ENCODE data around the gene EPAS1. TPM values are rescaled to one million over a fixed set of nuclear protein-coding genes. Genes with fewer than 3 reads are reported as not detected.

Gene EPAS1
- total and polyA plus RNA-seq, 2 of the 13 experiments (the other 11 are each of a cell fraction or from before 2014, with no cell fraction given), result 47.1 to 182 TPM

DNA sequence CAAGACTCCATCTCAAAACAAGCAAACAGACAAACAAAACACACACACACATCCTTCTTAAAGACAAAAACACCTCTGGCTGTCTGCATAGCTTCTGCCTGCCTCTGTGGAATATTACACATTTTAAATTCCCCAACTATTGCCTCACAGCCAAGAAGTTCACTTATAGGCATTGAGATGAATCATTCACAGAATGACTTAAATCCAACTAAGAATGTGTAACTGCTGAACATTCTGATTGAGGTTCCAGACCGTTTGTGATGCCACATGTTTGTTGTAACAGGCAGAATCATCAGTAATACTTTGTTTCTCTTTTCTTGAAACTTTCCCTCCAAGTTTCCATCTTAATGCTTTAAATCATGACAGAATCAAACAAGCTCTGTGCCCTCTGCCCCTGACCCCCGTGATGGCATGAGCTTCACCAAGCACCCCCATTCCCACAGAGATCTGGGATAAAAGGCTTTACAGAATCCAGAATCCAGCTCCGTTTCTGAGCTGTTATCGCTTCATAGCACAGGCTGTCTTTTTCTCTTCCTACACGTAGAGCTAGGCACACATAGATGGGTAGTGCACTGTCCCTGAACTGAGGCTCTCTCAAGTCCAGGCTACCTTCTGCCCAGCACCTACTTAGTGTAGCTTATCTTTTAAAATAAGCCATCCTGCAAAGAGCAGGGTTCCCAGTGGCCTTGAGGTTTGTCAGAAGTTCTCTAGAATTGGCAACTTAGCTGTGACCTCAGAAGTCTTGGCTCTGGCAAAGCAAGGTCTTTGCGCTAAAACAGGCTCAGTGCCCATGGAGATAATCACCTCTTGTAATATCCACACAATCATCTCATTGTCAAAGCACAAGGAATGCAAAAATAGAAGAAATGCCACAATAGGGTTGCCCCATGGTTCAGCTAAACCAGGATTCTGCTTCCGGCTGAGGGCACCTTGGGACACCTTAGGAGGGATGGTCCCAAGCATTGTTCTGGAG is 32.9 kb downstream of the EPAS1 start:
- in situ Hi-C loops (cut with HindIII; ENCODE audit: extremely low pct_ligation_motif_present, low pct_unique_long_range_greater_than_20kb) (no loop called here), intact Hi-C loops (cut with micrococcal nuclease; ENCODE audit: unreplicated experiment) (no loop called here)
- BruUV-seq (replicated peaks), result no TSS peak
- ChIA-PET POLR2A (interaction anchor here (0.8 to 2.3 kb wide), 5 partner anchors 10 to 33 kb away, joined by 3 to 16 read pairs (median 7); partner anchors contain the start of gene EPAS1), CTCF (ENCODE audit: low intra/inter-chr PET ratio, low total read pairs) (no interaction called here)
- H3K27ac ChIP-seq (ENCODE audit: extremely low read length, insufficient read depth, low read length), result no peak overlapping the region
- no peak overlapping the region for H3K4me3 ChIP-seq (replicated peaks in 1 of 3; ENCODE audit: insufficient read depth in 1 of 3, low read depth in 2 of 3, low read length in 3 of 3)
- H3K27me3 ChIP-seq (ENCODE audit: control insufficient read depth in 1 of 2, insufficient read depth in 2 of 2, low read length in 2 of 2), result no peaks in the 10 kb centered on the region
- WGBS (ENCODE audit: low lambda C conversion rate), result 89% methylated on average over 7 of the region's 7 CpGs
- no peak overlapping the region for H3K4me2 ChIP-seq (ENCODE audit: low read depth, low read length)
- H3K9me3 ChIP-seq (ENCODE audit: low read length), result no peaks in the 10 kb centered on the region
- no peak for FAIRE-seq
- no peak overlapping the region for H2AFZ ChIP-seq (ENCODE audit: low read length)
- H3K9ac ChIP-seq (ENCODE audit: insufficient read depth, low read depth, low read length), result no peak overlapping the region
- DNase-seq (ENCODE audit: low spot score), result peak; percentile 67
- H3K4me1 ChIP-seq (ENCODE audit: insufficient read depth, low read length), result peaks cover 100% of the 10 kb centered on the region
- 0 out of 3 replicates have a peak, but pooled peaks have one; percentile 4 for ATAC-seq
- peaks cover 41% of the 10 kb centered on the region for H4K20me1 ChIP-seq (ENCODE audit: insufficient read depth, low read length)
- H3K79me2 ChIP-seq (ENCODE audit: insufficient read depth, low read length), result peaks cover 97% of the 10 kb centered on the region
- H3K36me3 ChIP-seq (replicated peaks in 1 of 2; ENCODE audit: control insufficient read depth in 1 of 2, insufficient read depth in 2 of 2, low read length in 2 of 2), result peaks cover 2% of the 10 kb centered on the region in 2 experiments; a peak in 2 of 5 replicates
- TF ChIP-seq ZNF264 (CRISPR knock-in tag; IDR thresholded peaks at IDR 0.05), result no peak
- TF ChIP-seq, protein P1, sequence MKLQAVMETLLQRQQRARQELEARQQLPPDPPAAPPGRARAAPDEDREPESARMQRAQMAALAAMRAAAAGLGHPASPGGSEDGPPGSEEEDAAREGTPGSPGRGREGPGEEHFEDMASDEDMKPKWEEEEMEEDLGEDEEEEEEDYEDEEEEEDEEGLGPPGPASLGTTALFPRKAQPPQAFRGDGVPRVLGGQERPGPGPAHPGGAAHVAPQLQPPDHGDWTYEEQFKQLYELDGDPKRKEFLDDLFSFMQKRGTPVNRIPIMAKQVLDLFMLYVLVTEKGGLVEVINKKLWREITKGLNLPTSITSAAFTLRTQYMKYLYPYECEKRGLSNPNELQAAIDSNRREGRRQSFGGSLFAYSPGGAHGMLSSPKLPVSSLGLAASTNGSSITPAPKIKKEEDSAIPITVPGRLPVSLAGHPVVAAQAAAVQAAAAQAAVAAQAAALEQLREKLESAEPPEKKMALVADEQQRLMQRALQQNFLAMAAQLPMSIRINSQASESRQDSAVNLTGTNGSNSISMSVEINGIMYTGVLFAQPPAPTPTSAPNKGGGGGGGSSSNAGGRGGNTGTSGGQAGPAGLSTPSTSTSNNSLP (IDR thresholded peaks at IDR 0.05; ENCODE audit: low read depth, low read length), result peak; percentile 14; the same call in 1 of the 2 replicates
- TF ChIP-seq, protein P2, sequence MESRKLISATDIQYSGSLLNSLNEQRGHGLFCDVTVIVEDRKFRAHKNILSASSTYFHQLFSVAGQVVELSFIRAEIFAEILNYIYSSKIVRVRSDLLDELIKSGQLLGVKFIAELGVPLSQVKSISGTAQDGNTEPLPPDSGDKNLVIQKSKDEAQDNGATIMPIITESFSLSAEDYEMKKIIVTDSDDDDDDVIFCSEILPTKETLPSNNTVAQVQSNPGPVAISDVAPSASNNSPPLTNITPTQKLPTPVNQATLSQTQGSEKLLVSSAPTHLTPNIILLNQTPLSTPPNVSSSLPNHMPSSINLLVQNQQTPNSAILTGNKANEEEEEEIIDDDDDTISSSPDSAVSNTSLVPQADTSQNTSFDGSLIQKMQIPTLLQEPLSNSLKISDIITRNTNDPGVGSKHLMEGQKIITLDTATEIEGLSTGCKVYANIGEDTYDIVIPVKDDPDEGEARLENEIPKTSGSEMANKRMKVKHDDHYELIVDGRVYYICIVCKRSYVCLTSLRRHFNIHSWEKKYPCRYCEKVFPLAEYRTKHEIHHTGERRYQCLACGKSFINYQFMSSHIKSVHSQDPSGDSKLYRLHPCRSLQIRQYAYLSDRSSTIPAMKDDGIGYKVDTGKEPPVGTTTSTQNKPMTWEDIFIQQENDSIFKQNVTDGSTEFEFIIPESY (CRISPR knock-in tag; IDR thresholded peaks at IDR 0.05), result peak; percentile 50; the same call in 1 of the 2 replicates
- TF ChIP-seq ZNF232 (CRISPR knock-in tag; IDR thresholded peaks at IDR 0.05; ENCODE audit: borderline replicate concordance), result no peak
- TF ChIP-seq, protein P3, sequence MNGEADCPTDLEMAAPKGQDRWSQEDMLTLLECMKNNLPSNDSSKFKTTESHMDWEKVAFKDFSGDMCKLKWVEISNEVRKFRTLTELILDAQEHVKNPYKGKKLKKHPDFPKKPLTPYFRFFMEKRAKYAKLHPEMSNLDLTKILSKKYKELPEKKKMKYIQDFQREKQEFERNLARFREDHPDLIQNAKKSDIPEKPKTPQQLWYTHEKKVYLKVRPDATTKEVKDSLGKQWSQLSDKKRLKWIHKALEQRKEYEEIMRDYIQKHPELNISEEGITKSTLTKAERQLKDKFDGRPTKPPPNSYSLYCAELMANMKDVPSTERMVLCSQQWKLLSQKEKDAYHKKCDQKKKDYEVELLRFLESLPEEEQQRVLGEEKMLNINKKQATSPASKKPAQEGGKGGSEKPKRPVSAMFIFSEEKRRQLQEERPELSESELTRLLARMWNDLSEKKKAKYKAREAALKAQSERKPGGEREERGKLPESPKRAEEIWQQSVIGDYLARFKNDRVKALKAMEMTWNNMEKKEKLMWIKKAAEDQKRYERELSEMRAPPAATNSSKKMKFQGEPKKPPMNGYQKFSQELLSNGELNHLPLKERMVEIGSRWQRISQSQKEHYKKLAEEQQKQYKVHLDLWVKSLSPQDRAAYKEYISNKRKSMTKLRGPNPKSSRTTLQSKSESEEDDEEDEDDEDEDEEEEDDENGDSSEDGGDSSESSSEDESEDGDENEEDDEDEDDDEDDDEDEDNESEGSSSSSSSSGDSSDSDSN (CRISPR knock-in tag; IDR thresholded peaks at IDR 0.05), result 0 out of 2 replicates have a peak, but pooled peaks have one; percentile 30
- TF ChIP-seq CEBPB (IDR thresholded peaks at IDR 0.05; ENCODE audit: borderline replicate concordance, low read depth, low read length), result peak; percentile 81; the same call in 1 of the 2 replicates
- peak; percentile 60 for TF ChIP-seq RBM22 (optimal IDR thresholded peaks at IDR 0.05; ENCODE audit: low read length)
- TF ChIP-seq FOSL2 (CRISPR knock-in tag; IDR thresholded peaks at IDR 0.05), result peak; percentile 56
- TF ChIP-seq ZNF567 (CRISPR knock-in tag; IDR thresholded peaks at IDR 0.05; ENCODE audit: borderline replicate concordance), result no peak
- TF ChIP-seq TBX2 (CRISPR knock-in tag; IDR thresholded peaks at IDR 0.05; ENCODE audit: borderline replicate concordance), result 0 out of 2 replicates have a peak, but pooled peaks have one; percentile 17
- TF ChIP-seq ZNF335 (CRISPR knock-in tag; IDR thresholded peaks at IDR 0.05), result no peak
- TF ChIP-seq SIN3B (IDR thresholded peaks at IDR 0.05; ENCODE audit: low read length), result no peak
